Upper lobe of right lung (tissue), 1 donor: ENCODE measurements around the gene POLQ. TPM values are rescaled to one million over a fixed set of nuclear protein-coding genes. Genes with fewer than 3 reads are reported as not detected.

ENCODE experiments used
- ATAC-seq: fragments of 200-7000 bp; cut with Tn5 transposase; one replicate; pipeline ENCODE4 v1.9.1; 2020; ENCODE audit warnings: mild to moderate bottlenecking, moderate library complexity
- DNase-seq: peaks from one replicate; pipeline ENCODE4 v3.0.0-alpha.2; 2020
- H3K27ac ChIP-seq: fragments of 200-600 bp; one replicate; pipeline ENCODE4 v1.8.0; 2022
- H3K27me3 ChIP-seq: fragments of 200-600 bp; one replicate; pipeline ENCODE4 v1.8.0; 2022; ENCODE audit warnings: mild to moderate bottlenecking
- H3K36me3 ChIP-seq: fragments of 200-600 bp; one replicate; pipeline ENCODE4 v1.8.0; 2022
- H3K4me1 ChIP-seq: fragments of 200-600 bp; one replicate; pipeline ENCODE4 v1.8.0; 2022
- H3K4me3 ChIP-seq: fragments of 200-600 bp; one replicate; pipeline ENCODE4 v1.8.0; 2022; ENCODE audit warnings: mild to moderate bottlenecking
- H3K9me3 ChIP-seq: fragments of 200-600 bp; one replicate; pipeline ENCODE4 v1.8.0; 2022
- CTCF ChIP-seq: fragments of 200-600 bp; IDR thresholded peaks from one replicate; pipeline ENCODE4 v1.8.0; 2022; ENCODE audit warnings: antibody characterized with exemption
- intact Hi-C: fragments of 100-400 bp; cut with DNase I; formaldehyde crosslinking; loops from one replicate; pipeline ENCODE4 v1.11.0; 2022
- total RNA-seq: library from RNA; stranded (reverse); fragmentation: NEBNext Ultra II Directional; extraction: Animal tissue kit (Norgen Biotek cat#: 25700); gene quantifications from one replicate; pipeline ENCODE4 v1.2.1, GENCODE V29; 2021
- donor health status: DM: no; HTN: yes; CAD: no; lungs with severe emphysema.

Gene POLQ
- total RNA-seq, 1 donor from 2014 or later, result 0.55 TPM

- no peak overlapping the region for H3K27ac ChIP-seq
- H3K4me3 ChIP-seq, result peak overlapping the region; percentile 41
- intact Hi-C loops, result no loop called here
- no peak for DNase-seq
- ATAC-seq, result peak; percentile 77
- no peaks in the 10 kb centered on the region for H3K27me3 ChIP-seq
- no peaks in the 10 kb centered on the region for H3K36me3 ChIP-seq
- no peaks in the 10 kb centered on the region for H3K9me3 ChIP-seq
- H3K4me1 ChIP-seq, result peaks cover 7% of the 10 kb centered on the region
- no peak for TF ChIP-seq CTCF
Observed at GRCh38 chr3:121431726-121432517, 113.9 kb downstream of the POLQ start.

- Histone ChIP-seq H3K36me3 (no peaks in the 10 kb centered on the region), H3K9me3 (no peaks in the 10 kb centered on the region), H3K27me3 (no peaks in the 10 kb centered on the region), H3K4me1 (peaks cover 7% of the 10 kb centered on the region), H3K4me3 (no peak overlapping the region), H3K27ac (no peak overlapping the region)
- DNase-seq (no peak), ATAC-seq (no peak)
- no peak for TF ChIP-seq CTCF
- intact Hi-C loops, result no loop called here
Observed at GRCh38 chr3:121430664-121431215, 115.0 kb downstream of the POLQ start.

- TF ChIP-seq CTCF, result no peak
- no peaks in the 10 kb centered on the region for H3K4me1 ChIP-seq
- intact Hi-C loops, result no loop called here
- H3K36me3 ChIP-seq, result no peaks in the 10 kb centered on the region
- H3K9me3 ChIP-seq, result no peaks in the 10 kb centered on the region
- DNase-seq (no peak), ATAC-seq (no peak)
- no peak overlapping the region for H3K27ac ChIP-seq
- H3K27me3 ChIP-seq, result no peaks in the 10 kb centered on the region
- H3K4me3 ChIP-seq, result no peak overlapping the region
Observed at GRCh38 chr3:121424549-121424948, 121.2 kb downstream of the POLQ start.

- Histone ChIP-seq H3K36me3 (no peaks in the 10 kb centered on the region), H3K4me3 (no peak overlapping the region), H3K27ac (no peak overlapping the region), H3K9me3 (no peaks in the 10 kb centered on the region), H3K4me1 (no peaks in the 10 kb centered on the region), H3K27me3 (no peaks in the 10 kb centered on the region)
- DNase-seq (no peak), ATAC-seq (no peak)
- intact Hi-C loops, result no loop called here
- no peak for TF ChIP-seq CTCF
Observed at GRCh38 chr3:121418182-121418581, 127.6 kb downstream of the POLQ start.

GRCh38 chr3:121414924-121415323 lies 130.9 kb downstream of the POLQ start:
- H3K4me3 ChIP-seq, result no peak overlapping the region
- intact Hi-C loops, result no loop called here
- H3K9me3 ChIP-seq, result no peaks in the 10 kb centered on the region
- ATAC-seq, result no peak
- no peaks in the 10 kb centered on the region for H3K36me3 ChIP-seq
- no peak for TF ChIP-seq CTCF
- no peaks in the 10 kb centered on the region for H3K4me1 ChIP-seq
- H3K27me3 ChIP-seq, result no peaks in the 10 kb centered on the region
- DNase-seq, result no peak
- no peak overlapping the region for H3K27ac ChIP-seq
